Breast epithelium (tissue), 4 donors: ENCODE data around the gene PRR27. TPM values are rescaled to one million over a fixed set of nuclear protein-coding genes. Genes with fewer than 3 reads are reported as not detected.
"Not testable (repeated sequence)": the region's sequence is repeated elsewhere in the genome, so short reads cannot be mapped to it uniquely, and the experiment has no call there.

ENCODE experiments used
- DNase-seq, 2 donors: peaks; one replicate each; pipeline ENCODE4 v3.0.0-alpha.2; 2019; ENCODE audit warnings: low spot score in 2 of 2
- H3K27ac ChIP-seq, 2 donors: fragments of 200-600 bp; sonication (generic) in 1 of 2; one replicate each; pipeline ENCODE4 v1.5.1; 2016 to 2019; ENCODE audit warnings: mild to moderate bottlenecking in 1 of 2
- H3K27me3 ChIP-seq, 2 donors: fragments of 200-600 bp; sonication (generic) in 1 of 2; one replicate each; pipeline versions ENCODE4 v1.5.1 to v1.6.0; 2017 to 2019; ENCODE audit warnings: control low read depth in 1 of 2, mild to moderate bottlenecking in 1 of 2
- H3K36me3 ChIP-seq: fragments of 200-600 bp; one replicate; pipeline ENCODE4 v1.5.1; 2019
- H3K4me1 ChIP-seq, 2 donors: fragments of 200-600 bp; sonication (generic); one replicate each; pipeline ENCODE4 v1.5.1; 2016 to 2019; ENCODE audit warnings: control low read depth in 1 of 2
- H3K4me3 ChIP-seq, 3 donors: fragments of 200-600 bp; sonication (generic); 1 replicate in 2 of 3; 2 replicates in 1 of 3; pipeline ENCODE4 v1.5.1; 2016 to 2019; ENCODE audit warnings: mild to moderate bottlenecking in 3 of 3, moderate library complexity in 2 of 3
- H3K9me3 ChIP-seq, 2 donors: fragments of 200-600 bp; sonication (generic) in 1 of 2; one replicate each; pipeline ENCODE4 v1.5.1; 2016 to 2019; ENCODE audit warnings: control low read depth in 1 of 2
- POLR2A ChIP-seq: fragments of 450-650 bp; IDR thresholded peaks from one replicate; pipeline ENCODE4 v1.6.1; 2016; ENCODE audit warnings: antibody characterized with exemption, mild to moderate bottlenecking, moderate library complexity
- POLR2AphosphoS5 ChIP-seq, 3 donors: sonication (generic); formaldehyde crosslinking; IDR thresholded peaks; one replicate each; pipeline ENCODE4 v1.6.1; 2017; ENCODE audit warnings: antibody characterized with exemption in 3 of 3
- intact Hi-C: fragments of 100-400 bp; cut with DNase I; formaldehyde crosslinking; loops from one replicate; pipeline ENCODE4 v1.15.1; 2023; ENCODE audit warnings: low total_unique reads
- total RNA-seq, 3 donors: library from RNA; depleted of rRNA; stranded (reverse); fragments of >200 nt; gene quantifications; one replicate each; pipeline ENCODE4 v1.1.0, GENCODE V29; 2016
- TF ChIP-seq, protein P1 (sequence below), 3 donors: fragments of 450-650 bp; IDR thresholded peaks; one replicate each; pipeline ENCODE4 v1.5.1; 2016 to 2017; ENCODE audit warnings: antibody characterized with exemption in 3 of 3, mild to moderate bottlenecking in 3 of 3, moderate library complexity in 3 of 3

Gene PRR27
- total RNA-seq, 3 donors from 2014 or later = not detected

DNA sequence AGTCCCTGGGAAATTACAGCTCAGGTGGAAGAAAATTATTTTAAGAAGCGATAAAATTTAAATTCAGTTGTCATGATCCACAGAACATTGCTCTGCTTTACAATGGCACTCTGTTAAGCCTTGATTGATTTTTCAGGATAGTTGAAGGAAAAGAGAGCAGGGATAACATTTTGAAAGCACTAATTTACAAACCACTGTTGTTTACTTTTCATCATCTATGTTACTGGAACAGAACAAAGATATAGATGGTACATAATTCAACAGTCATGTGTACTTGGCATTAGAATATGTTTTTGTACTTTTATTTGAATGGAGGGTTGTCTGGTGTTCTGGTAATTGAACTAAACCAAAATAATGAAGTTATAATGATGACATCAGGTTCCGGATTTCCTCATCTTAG is 38.9 kb downstream of the PRR27 start:
- Histone ChIP-seq H3K4me1 (no peaks in the 10 kb centered on the region), H3K27me3 (no peaks in the 10 kb centered on the region), H3K4me3 (no peak overlapping the region), H3K27ac (no peak overlapping the region), H3K9me3 (no peaks in the 10 kb centered on the region), H3K36me3 (no peaks in the 10 kb centered on the region)
- DNase-seq = no peak
- intact Hi-C loops = no loop called here
- TF ChIP-seq POLR2A (no peak), POLR2AphosphoS5 (IDR thresholded peaks at IDR 0.05) (no peak)
- TF ChIP-seq, protein P1, sequence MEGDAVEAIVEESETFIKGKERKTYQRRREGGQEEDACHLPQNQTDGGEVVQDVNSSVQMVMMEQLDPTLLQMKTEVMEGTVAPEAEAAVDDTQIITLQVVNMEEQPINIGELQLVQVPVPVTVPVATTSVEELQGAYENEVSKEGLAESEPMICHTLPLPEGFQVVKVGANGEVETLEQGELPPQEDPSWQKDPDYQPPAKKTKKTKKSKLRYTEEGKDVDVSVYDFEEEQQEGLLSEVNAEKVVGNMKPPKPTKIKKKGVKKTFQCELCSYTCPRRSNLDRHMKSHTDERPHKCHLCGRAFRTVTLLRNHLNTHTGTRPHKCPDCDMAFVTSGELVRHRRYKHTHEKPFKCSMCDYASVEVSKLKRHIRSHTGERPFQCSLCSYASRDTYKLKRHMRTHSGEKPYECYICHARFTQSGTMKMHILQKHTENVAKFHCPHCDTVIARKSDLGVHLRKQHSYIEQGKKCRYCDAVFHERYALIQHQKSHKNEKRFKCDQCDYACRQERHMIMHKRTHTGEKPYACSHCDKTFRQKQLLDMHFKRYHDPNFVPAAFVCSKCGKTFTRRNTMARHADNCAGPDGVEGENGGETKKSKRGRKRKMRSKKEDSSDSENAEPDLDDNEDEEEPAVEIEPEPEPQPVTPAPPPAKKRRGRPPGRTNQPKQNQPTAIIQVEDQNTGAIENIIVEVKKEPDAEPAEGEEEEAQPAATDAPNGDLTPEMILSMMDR (IDR thresholded peaks at IDR 0.05) = no peak

DNA sequence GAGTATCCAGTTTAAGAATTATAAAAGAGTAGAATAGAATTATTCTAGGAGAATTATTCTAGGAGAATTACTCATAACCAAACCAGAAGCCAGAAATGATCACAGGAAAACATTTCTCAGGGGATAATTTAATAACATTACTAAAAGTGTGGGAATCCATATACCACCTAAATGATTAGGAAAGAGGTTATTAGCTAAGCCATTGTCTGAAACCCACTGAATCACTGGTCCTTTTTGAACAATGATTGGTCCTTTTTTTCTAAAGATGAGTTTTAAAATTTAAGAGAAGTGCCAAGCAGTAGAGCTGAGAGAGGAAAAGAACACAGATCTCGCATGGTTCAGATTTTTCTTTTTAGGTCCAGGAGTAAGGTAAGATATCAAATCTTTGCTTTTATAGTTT is 41.4 kb downstream of the PRR27 start, which contains the start of gene ODAM:
Gene ODAM, plus strand, starts transcription at position 301 of the 400 bp plus-strand sequence. CDS start 819 bp downstream, outside the sequence.
- Histone ChIP-seq H3K27me3 (no peaks in the 10 kb centered on the region), H3K36me3 (no peaks in the 10 kb centered on the region), H3K4me3 (no peak within 1 kb of the TSS), H3K4me1 (no peaks in the 10 kb centered on the region), H3K9me3 (no peaks in the 10 kb centered on the region), H3K27ac (no peak within 1 kb of the TSS)
- intact Hi-C loops = no loop called here
- no peak for DNase-seq
- TF ChIP-seq, protein P1 (IDR thresholded peaks at IDR 0.05) = no peak
- TF ChIP-seq POLR2A (no peak), POLR2AphosphoS5 (IDR thresholded peaks at IDR 0.05) (no peak)

DNA sequence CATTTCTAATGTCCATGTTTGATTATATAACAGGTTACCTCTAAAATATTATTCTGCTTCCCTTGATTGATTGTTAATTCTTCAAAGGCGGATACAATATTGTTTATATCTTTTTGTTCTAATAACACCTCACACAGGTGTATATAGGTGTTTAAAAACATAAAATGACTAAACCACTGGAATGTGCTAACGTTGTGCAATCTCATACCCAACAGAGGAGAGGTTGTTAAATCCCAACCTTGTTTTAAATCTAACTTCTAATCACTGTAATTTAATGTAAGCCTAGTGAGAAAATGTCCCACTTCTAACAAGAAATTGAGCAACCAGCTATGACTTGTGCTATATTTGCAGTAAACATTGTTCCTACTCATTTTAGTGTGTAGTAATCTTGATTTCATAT is 42.8 kb downstream of the PRR27 start:
- intact Hi-C loops = no loop called here
- Histone ChIP-seq H3K36me3 (no peaks in the 10 kb centered on the region), H3K4me3 (no peak overlapping the region), H3K27ac (no peak overlapping the region), H3K27me3 (no peaks in the 10 kb centered on the region), H3K4me1 (no peaks in the 10 kb centered on the region), H3K9me3 (no peaks in the 10 kb centered on the region)
- no peak for DNase-seq
- no peak for TF ChIP-seq POLR2A
- TF ChIP-seq, protein P1 (IDR thresholded peaks at IDR 0.05) = no peak

DNA sequence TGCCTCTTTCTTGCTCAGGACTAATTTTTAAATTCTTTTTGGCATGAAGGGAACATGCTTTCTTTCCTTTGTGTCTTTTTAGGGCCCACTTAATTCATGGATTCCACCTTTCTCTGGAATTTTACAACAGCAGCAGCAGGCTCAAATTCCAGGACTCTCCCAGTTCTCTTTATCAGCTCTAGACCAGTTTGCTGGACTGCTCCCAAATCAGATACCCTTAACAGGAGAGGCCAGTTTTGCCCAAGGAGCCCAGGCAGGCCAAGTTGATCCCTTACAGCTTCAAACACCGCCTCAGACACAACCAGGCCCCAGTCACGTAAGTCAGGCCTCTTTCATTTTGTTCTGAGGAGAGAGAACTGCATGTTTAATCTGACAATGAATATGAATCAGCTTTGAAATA is 43.8 kb downstream of the PRR27 start:
- no peaks in the 10 kb centered on the region for H3K36me3 ChIP-seq
- intact Hi-C loops = no loop called here
- no peak for DNase-seq

DNA sequence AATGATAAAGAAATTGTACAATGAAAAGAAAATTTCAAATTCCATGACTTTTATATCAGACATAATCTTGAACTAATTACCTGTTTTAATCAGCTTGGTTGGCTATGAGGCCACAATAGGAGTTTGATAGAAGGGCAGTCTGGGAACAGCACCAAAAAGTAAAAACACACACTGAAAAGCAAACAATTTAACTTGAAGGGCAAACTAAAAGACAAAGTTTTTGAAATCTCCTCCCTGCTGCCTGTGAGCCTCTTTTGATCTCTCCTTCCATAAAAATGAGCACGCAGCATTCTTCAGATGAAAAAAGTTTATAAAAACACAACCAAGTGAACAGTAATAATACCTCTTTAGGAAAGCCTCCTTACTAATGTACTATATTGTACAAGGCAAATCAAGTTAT is 49.6 kb downstream of the PRR27 start:
- no peak for DNase-seq
- no peaks in the 10 kb centered on the region for H3K36me3 ChIP-seq
- TF ChIP-seq POLR2AphosphoS5 (IDR thresholded peaks at IDR 0.05) (no peak), POLR2A (no peak)
- TF ChIP-seq, protein P1 (IDR thresholded peaks at IDR 0.05) = no peak
- no peaks in the 10 kb centered on the region for H3K4me1 ChIP-seq
- H3K27ac ChIP-seq = no peak overlapping the region
- intact Hi-C loops = no loop called here
- no peak overlapping the region for H3K4me3 ChIP-seq
- H3K27me3 ChIP-seq = no peaks in the 10 kb centered on the region
- no peaks in the 10 kb centered on the region for H3K9me3 ChIP-seq

More for the DNA sequence above, 43.8 kb downstream of the PRR27 start:
- Histone ChIP-seq H3K4me1 (no peaks in the 10 kb centered on the region), H3K9me3 (no peaks in the 10 kb centered on the region), H3K4me3 (no peak overlapping the region), H3K27ac (no peak overlapping the region), H3K27me3 (no peaks in the 10 kb centered on the region)
- TF ChIP-seq, protein P1 (IDR thresholded peaks at IDR 0.05) = no peak
- TF ChIP-seq POLR2A (no peak), POLR2AphosphoS5 (IDR thresholded peaks at IDR 0.05) (no peak)

DNA sequence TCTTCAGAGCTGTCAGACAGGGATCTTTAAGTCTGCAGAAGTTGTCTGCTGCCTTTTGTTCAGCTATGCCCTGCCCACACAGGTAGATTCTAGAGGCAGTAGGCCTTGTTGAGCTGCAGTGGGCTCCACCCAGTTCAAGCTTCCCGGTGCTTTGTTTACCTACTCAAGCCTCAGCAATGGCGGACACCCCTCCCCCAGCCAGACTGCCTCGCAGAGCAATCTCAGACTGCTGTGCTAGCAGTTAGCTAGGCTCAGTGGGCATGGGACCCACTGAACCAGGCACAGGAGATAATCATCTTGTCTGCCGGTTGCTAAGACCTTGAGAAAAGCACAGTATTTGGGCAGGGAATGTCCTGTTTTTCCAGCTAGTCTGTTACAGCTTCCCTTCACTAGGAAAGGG is 58.7 kb downstream of the PRR27 start:
- H3K27ac ChIP-seq, H3K36me3 ChIP-seq, H3K9me3 ChIP-seq, H3K4me3 ChIP-seq, H3K27me3 ChIP-seq, H3K4me1 ChIP-seq, intact Hi-C loops, DNase-seq: not testable (repeated sequence)
